ENCODE measurements around the gene CD248.

DNA sequence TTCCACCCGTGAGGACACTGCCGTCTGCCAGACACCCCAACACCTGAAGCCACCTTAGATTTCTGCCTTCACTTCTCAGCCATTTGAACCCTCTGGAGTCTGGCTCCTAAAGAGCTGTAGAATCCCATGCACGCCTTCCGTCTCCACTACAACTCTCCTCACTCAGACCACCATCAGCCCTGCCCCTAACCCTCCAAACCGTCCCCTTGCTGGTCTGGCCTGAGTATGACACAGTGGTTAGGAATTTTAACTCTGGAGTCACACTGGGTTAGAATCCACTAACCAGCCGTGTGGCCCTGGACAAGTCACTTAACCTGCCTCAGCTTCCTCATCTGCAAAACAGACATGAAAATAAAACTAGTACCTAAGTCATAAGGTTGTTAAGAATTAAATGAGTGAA, 35.8 kb downstream of the CD248 start:
- no peak for TF ChIP-seq POLR2A (IDR thresholded peaks at IDR 0.05)
- TF ChIP-seq EP300 (IDR thresholded peaks at IDR 0.05; ENCODE audit: low read depth), result no peak
- TF ChIP-seq, protein P1, sequence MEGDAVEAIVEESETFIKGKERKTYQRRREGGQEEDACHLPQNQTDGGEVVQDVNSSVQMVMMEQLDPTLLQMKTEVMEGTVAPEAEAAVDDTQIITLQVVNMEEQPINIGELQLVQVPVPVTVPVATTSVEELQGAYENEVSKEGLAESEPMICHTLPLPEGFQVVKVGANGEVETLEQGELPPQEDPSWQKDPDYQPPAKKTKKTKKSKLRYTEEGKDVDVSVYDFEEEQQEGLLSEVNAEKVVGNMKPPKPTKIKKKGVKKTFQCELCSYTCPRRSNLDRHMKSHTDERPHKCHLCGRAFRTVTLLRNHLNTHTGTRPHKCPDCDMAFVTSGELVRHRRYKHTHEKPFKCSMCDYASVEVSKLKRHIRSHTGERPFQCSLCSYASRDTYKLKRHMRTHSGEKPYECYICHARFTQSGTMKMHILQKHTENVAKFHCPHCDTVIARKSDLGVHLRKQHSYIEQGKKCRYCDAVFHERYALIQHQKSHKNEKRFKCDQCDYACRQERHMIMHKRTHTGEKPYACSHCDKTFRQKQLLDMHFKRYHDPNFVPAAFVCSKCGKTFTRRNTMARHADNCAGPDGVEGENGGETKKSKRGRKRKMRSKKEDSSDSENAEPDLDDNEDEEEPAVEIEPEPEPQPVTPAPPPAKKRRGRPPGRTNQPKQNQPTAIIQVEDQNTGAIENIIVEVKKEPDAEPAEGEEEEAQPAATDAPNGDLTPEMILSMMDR (IDR thresholded peaks at IDR 0.05), result no peak
